Measurements from ENCODE around the gene UXS1. TPM values are rescaled to one million over a fixed set of nuclear protein-coding genes. Genes with fewer than 3 reads are reported as not detected.

UXS1 gene
- total and polyA plus RNA-seq, 2 of the 8 experiments (the other 6 are each of a cell fraction or from before 2014, with no cell fraction given): 44.5 to 63.4 TPM

GRCh38 chr2:106167067-106167466, 27.0 kb downstream of the UXS1 start (continued):
- no peak for TF ChIP-seq ATF3 (IDR thresholded peaks at IDR 0.05; ENCODE audit: insufficient read depth, low read depth, low read length)
- no peak for TF ChIP-seq SAP30 (IDR thresholded peaks at IDR 0.05; ENCODE audit: insufficient read depth, insufficient replicate concordance, low read length)
- no peak for TF ChIP-seq CHD2 (IDR thresholded peaks at IDR 0.05; ENCODE audit: low read length)
- TF ChIP-seq NANOG (IDR thresholded peaks at IDR 0.05; ENCODE audit: insufficient read depth, low read depth, low read length, poor library complexity, severe bottlenecking): no peak

Data from H1 (cell line).